ENCODE results near the gene ADSL. TPM values are rescaled to one million over a fixed set of nuclear protein-coding genes. Genes with fewer than 3 reads are reported as not detected.

ADSL gene
- total RNA-seq, 1 donor from 2014 or later: 110 TPM

GRCh38 chr22:40397396-40397795, 51.1 kb downstream of the ADSL start:
- TF ChIP-seq CTCF (IDR thresholded peaks at IDR 0.05; ENCODE audit: insufficient read depth, low read length, severe bottlenecking): no peak

GRCh38 chr22:40399621-40400020, 53.3 kb downstream of the ADSL start:
- FAIRE-seq (no peak), DNase-seq (ENCODE audit: low read depth) (no peak)
- Histone ChIP-seq H3K4me3 (ENCODE audit: low read depth, low read length) (no peak overlapping the region), H3K27me3 (ENCODE audit: control insufficient read depth, insufficient read depth, low read length) (no peaks in the 10 kb centered on the region), H3K36me3 (ENCODE audit: control insufficient read depth, insufficient read depth, low read length) (peaks cover 10% of the 10 kb centered on the region)
- no peak for TF ChIP-seq CTCF (IDR thresholded peaks at IDR 0.05; ENCODE audit: insufficient read depth, low read length, severe bottlenecking)

More at GRCh38 chr22:40397396-40397795, 51.1 kb downstream of the ADSL start:
- FAIRE-seq (no peak), DNase-seq (ENCODE audit: low read depth) (no peak)
- Histone ChIP-seq H3K4me3 (ENCODE audit: low read depth, low read length) (no peak overlapping the region), H3K27me3 (ENCODE audit: control insufficient read depth, insufficient read depth, low read length) (no peaks in the 10 kb centered on the region), H3K36me3 (ENCODE audit: control insufficient read depth, insufficient read depth, low read length) (peaks cover 6% of the 10 kb centered on the region)

- H3K27me3 ChIP-seq (ENCODE audit: control insufficient read depth, insufficient read depth, low read length): no peaks in the 10 kb centered on the region
- DNase-seq (ENCODE audit: low read depth): no peak
- no peak overlapping the region for H3K4me3 ChIP-seq (ENCODE audit: low read depth, low read length)
- FAIRE-seq: no peak
- TF ChIP-seq CTCF (IDR thresholded peaks at IDR 0.05; ENCODE audit: insufficient read depth, low read length, severe bottlenecking): no peak
- H3K36me3 ChIP-seq (ENCODE audit: control insufficient read depth, insufficient read depth, low read length): peaks cover 14% of the 10 kb centered on the region
Measured at GRCh38 chr22:40400159-40400558, 53.9 kb downstream of the ADSL start.

GRCh38 chr22:40401532-40401931, 55.2 kb downstream of the ADSL start:
- Histone ChIP-seq H3K36me3 (ENCODE audit: control insufficient read depth, insufficient read depth, low read length) (peaks cover 23% of the 10 kb centered on the region), H3K4me3 (ENCODE audit: low read depth, low read length) (no peak overlapping the region), H3K27me3 (ENCODE audit: control insufficient read depth, insufficient read depth, low read length) (no peaks in the 10 kb centered on the region)
- TF ChIP-seq CTCF (IDR thresholded peaks at IDR 0.05; ENCODE audit: insufficient read depth, low read length, severe bottlenecking): no peak
- FAIRE-seq (no peak), DNase-seq (ENCODE audit: low read depth) (no peak)

GRCh38 chr22:40401981-40402406, 55.7 kb downstream of the ADSL start:
- Histone ChIP-seq H3K36me3 (ENCODE audit: control insufficient read depth, insufficient read depth, low read length) (peaks cover 28% of the 10 kb centered on the region), H3K27me3 (ENCODE audit: control insufficient read depth, insufficient read depth, low read length) (no peaks in the 10 kb centered on the region), H3K4me3 (ENCODE audit: low read depth, low read length) (no peak overlapping the region)
- no peak for FAIRE-seq
- TF ChIP-seq CTCF (IDR thresholded peaks at IDR 0.05; ENCODE audit: insufficient read depth, low read length, severe bottlenecking): no peak
- DNase-seq (ENCODE audit: low read depth): no peak

- H3K4me3 ChIP-seq (ENCODE audit: low read depth, low read length): no peak overlapping the region
- H3K36me3 ChIP-seq (ENCODE audit: control insufficient read depth, insufficient read depth, low read length): peaks cover 32% of the 10 kb centered on the region
- no peak for DNase-seq (ENCODE audit: low read depth)
- no peaks in the 10 kb centered on the region for H3K27me3 ChIP-seq (ENCODE audit: control insufficient read depth, insufficient read depth, low read length)
- FAIRE-seq: no peak
- TF ChIP-seq CTCF (IDR thresholded peaks at IDR 0.05; ENCODE audit: insufficient read depth, low read length, severe bottlenecking): no peak
Measured at GRCh38 chr22:40403141-40403540, 56.8 kb downstream of the ADSL start.

All from bronchial epithelial cell (primary cell).